SK-N-SH treated with all-trans-retinoic acid at 6 μM for 48 hours (cell line): ENCODE measurements around the gene PIK3R5.

ENCODE experiments used
- ATAC-seq: fragments of 200-7000 bp; cut with Tn5 transposase; 3 replicates; pipeline ENCODE4 v1.9.1; 2020; ENCODE audit warnings: mild to moderate bottlenecking, moderate library complexity
- BACH2 ChIP-seq: fragments of 250-450 bp; sonication (Bioruptor Pico); IDR thresholded peaks from 2 replicates; pipeline ENCODE4 v1.9.0; 2021; ENCODE audit warnings: mild to moderate bottlenecking, borderline replicate concordance
- CSDC2 ChIP-seq: fragments of 250-450 bp; sonication (Bioruptor Pico); IDR thresholded peaks from 2 replicates; pipeline ENCODE4 v1.5.0; 2020; ENCODE audit warnings: mild to moderate bottlenecking, moderate library complexity
- ESRRG ChIP-seq: fragments of 250-450 bp; sonication (Bioruptor Pico); IDR thresholded peaks from 2 replicates; pipeline ENCODE4 v1.6.1; 2021; ENCODE audit warnings: mild to moderate bottlenecking
- GLIS3 ChIP-seq: fragments of 250-450 bp; sonication (Bioruptor Pico); IDR thresholded peaks from 2 replicates; pipeline ENCODE4 v1.5.0; 2020; ENCODE audit warnings: mild to moderate bottlenecking, moderate library complexity
- ISL1 ChIP-seq: fragments of 250-450 bp; sonication (Bioruptor Pico); IDR thresholded peaks from 2 replicates; pipeline ENCODE4 v2.1.2; 2022; ENCODE audit warnings: mild to moderate bottlenecking, moderate library complexity
- OSR1 ChIP-seq: fragments of 250-450 bp; sonication (Bioruptor Pico); IDR thresholded peaks from 2 replicates; pipeline ENCODE4 v1.8.0; 2022; ENCODE audit warnings: moderate library complexity, mild to moderate bottlenecking, inconsistent platforms
- PPARA ChIP-seq: fragments of 250-450 bp; sonication (Bioruptor Pico); IDR thresholded peaks from 2 replicates; pipeline ENCODE4 v1.5.0; 2020; ENCODE audit warnings: mild to moderate bottlenecking, borderline replicate concordance
- RARB ChIP-seq: fragments of 250-450 bp; sonication (Bioruptor Pico); IDR thresholded peaks from 2 replicates; pipeline ENCODE4 v1.8.0; 2021; ENCODE audit warnings: mild to moderate bottlenecking, moderate library complexity
- SNAI2 ChIP-seq: fragments of 250-450 bp; sonication (Bioruptor Pico); IDR thresholded peaks from 2 replicates; pipeline ENCODE4 v1.5.0; 2020; ENCODE audit warnings: mild to moderate bottlenecking, moderate library complexity
- TOX ChIP-seq: fragments of 250-450 bp; sonication (Bioruptor Pico); IDR thresholded peaks from 2 replicates; pipeline ENCODE4 v1.8.0; 2021; ENCODE audit warnings: mild to moderate bottlenecking, moderate library complexity, borderline replicate concordance
- TSHZ2 ChIP-seq: fragments of 250-450 bp; sonication (Bioruptor Pico); IDR thresholded peaks from 2 replicates; pipeline ENCODE4 v1.5.0; 2020; ENCODE audit warnings: mild to moderate bottlenecking, moderate library complexity
- ZFP3 ChIP-seq: fragments of 250-450 bp; sonication (Bioruptor Pico); IDR thresholded peaks from 2 replicates; pipeline ENCODE4 v1.5.0; 2020; ENCODE audit warnings: mild to moderate bottlenecking, moderate library complexity
- ZFP30 ChIP-seq: fragments of 450-650 bp; formaldehyde crosslinking; IDR thresholded peaks from 2 replicates; pipeline ENCODE4 v1.5.0; 2022; ENCODE audit warnings: mild to moderate bottlenecking, moderate library complexity
- ZNF565 ChIP-seq: fragments of 450-650 bp; formaldehyde crosslinking; conservative IDR thresholded peaks from 2 replicates; pipeline ENCODE4 v1.5.0; 2020; ENCODE audit warnings: low read depth, mild to moderate bottlenecking, moderate library complexity
- ZNF70 ChIP-seq: fragments of 450-650 bp; formaldehyde crosslinking; IDR thresholded peaks from 2 replicates; pipeline ENCODE4 v1.5.0; 2020; ENCODE audit warnings: mild to moderate bottlenecking, moderate library complexity
- ZNF8 ChIP-seq: fragments of 450-650 bp; formaldehyde crosslinking; IDR thresholded peaks from 2 replicates; pipeline ENCODE4 v1.5.0; 2020; ENCODE audit warnings: mild to moderate bottlenecking, moderate library complexity
- TF ChIP-seq, protein P1 (sequence below): fragments of 250-450 bp; sonication (Bioruptor Pico); IDR thresholded peaks from 2 replicates; pipeline ENCODE4 v1.5.1; 2020; ENCODE audit warnings: low read depth, mild to moderate bottlenecking, moderate library complexity
- TF ChIP-seq, protein P2 (sequence below): fragments of 250-450 bp; sonication (Bioruptor Pico); IDR thresholded peaks from 2 replicates; pipeline ENCODE4 v1.8.0; 2021; ENCODE audit warnings: low read depth, mild to moderate bottlenecking, moderate library complexity, borderline replicate concordance
- TF ChIP-seq, protein P3 (sequence below): fragments of 250-450 bp; sonication (Bioruptor Pico); IDR thresholded peaks from 2 replicates; pipeline ENCODE4 v1.5.1; 2021; ENCODE audit warnings: mild to moderate bottlenecking, moderate library complexity

The PIK3R5 gene

DNA sequence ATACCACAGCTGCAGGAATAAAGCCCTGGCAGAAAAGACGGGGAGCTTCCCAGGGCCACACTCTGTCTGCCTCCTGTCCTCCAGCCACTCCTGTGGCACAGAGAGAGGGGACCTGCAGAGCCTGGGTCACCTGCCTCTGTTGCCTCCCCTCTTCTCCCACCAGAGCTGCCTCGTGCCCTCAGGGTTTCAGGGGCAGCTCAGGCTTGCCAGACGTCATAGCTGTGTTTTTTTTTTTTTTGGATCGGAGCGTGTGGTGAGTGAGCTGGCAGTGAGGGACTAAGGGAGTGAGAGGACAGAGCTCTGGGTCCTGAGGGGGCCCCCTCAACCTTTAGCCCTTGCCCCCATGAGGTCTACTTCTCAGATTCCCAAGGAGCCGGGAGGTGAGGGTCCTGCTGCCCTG, 100.1 kb downstream of the PIK3R5 start:
- no peak for ATAC-seq
- TF ChIP-seq ZNF565 (CRISPR knock-in tag) (no peak), GLIS3 (no peak), RARB (no peak), ZFP3 (CRISPR knock-in tag) (no peak), BACH2 (CRISPR knock-in tag) (no peak), OSR1 (CRISPR knock-in tag) (no peak), ZNF8 (CRISPR knock-in tag) (no peak), ZFP30 (no peak), ESRRG (CRISPR knock-in tag) (no peak), TSHZ2 (CRISPR knock-in tag) (no peak), SNAI2 (no peak), ZNF70 (CRISPR knock-in tag) (no peak)
- TF ChIP-seq, protein P1, sequence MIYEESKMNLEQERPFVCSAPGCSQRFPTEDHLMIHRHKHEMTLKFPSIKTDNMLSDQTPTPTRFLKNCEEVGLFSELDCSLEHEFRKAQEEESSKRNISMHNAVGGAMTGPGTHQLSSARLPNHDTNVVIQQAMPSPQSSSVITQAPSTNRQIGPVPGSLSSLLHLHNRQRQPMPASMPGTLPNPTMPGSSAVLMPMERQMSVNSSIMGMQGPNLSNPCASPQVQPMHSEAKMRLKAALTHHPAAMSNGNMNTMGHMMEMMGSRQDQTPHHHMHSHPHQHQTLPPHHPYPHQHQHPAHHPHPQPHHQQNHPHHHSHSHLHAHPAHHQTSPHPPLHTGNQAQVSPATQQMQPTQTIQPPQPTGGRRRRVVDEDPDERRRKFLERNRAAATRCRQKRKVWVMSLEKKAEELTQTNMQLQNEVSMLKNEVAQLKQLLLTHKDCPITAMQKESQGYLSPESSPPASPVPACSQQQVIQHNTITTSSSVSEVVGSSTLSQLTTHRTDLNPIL = no peak
- TF ChIP-seq, protein P2, sequence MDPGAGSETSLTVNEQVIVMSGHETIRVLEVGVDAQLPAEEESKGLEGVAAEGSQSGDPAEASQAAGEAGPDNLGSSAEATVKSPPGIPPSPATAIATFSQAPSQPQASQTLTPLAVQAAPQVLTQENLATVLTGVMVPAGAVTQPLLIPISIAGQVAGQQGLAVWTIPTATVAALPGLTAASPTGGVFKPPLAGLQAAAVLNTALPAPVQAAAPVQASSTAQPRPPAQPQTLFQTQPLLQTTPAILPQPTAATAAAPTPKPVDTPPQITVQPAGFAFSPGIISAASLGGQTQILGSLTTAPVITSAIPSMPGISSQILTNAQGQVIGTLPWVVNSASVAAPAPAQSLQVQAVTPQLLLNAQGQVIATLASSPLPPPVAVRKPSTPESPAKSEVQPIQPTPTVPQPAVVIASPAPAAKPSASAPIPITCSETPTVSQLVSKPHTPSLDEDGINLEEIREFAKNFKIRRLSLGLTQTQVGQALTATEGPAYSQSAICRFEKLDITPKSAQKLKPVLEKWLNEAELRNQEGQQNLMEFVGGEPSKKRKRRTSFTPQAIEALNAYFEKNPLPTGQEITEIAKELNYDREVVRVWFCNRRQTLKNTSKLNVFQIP (CRISPR knock-in tag) = no peak
- TF ChIP-seq, protein P3, sequence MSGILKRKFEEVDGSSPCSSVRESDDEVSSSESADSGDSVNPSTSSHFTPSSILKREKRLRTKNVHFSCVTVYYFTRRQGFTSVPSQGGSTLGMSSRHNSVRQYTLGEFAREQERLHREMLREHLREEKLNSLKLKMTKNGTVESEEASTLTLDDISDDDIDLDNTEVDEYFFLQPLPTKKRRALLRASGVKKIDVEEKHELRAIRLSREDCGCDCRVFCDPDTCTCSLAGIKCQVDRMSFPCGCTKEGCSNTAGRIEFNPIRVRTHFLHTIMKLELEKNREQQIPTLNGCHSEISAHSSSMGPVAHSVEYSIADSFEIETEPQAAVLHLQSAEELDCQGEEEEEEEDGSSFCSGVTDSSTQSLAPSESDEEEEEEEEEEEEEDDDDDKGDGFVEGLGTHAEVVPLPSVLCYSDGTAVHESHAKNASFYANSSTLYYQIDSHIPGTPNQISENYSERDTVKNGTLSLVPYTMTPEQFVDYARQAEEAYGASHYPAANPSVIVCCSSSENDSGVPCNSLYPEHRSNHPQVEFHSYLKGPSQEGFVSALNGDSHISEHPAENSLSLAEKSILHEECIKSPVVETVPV = no peak

DNA sequence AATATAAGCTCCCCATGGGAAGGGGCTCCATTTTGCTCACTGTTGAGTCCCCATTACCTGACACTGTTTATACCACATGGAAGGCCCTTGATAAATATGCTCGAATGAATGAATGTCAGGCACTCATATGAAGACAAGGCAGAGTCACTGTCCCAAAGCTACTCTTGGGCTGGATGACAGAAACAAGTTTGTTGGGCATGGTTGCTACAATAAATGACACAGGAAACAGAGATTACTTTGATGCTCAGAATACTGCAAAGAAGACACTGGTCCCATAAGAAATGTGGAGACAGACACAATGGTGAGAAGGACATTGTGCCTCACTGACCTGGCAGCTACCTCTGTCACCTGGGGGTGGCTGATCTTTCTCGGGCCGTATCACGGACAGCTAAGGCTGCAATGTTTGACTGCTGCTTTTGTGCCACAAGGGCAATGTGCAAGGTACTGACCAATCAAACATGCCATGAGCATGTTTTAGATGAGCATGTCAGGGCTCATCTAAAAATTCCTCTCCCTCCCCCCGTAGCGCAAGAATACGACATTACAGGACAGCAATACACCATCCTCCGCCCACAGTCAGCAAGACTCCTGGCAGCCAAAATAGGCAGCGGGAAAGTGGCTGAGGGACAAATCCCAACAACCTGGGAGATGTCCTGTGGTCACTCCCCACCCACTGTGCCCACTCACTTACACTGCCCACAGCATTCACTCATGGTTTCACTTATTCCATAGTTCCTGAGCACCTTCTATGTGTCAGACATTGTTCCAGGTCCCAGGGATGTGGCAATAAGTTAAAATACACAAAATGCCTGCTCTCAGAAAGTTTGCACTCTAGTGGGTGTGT, 103.1 kb downstream of the PIK3R5 start:
- ATAC-seq = no peak

More for the DNA sequence above, 103.1 kb downstream of the PIK3R5 start:
- TF ChIP-seq ZNF70 (CRISPR knock-in tag) (no peak), BACH2 (CRISPR knock-in tag) (no peak), CSDC2 (no peak), TOX (CRISPR knock-in tag) (no peak), PPARA (CRISPR knock-in tag) (no peak), ISL1 (CRISPR knock-in tag) (no peak), TSHZ2 (CRISPR knock-in tag) (no peak), SNAI2 (no peak), ZFP30 (no peak), RARB (no peak), GLIS3 (no peak), ZNF565 (CRISPR knock-in tag) (no peak)
- TF ChIP-seq, protein P2 (CRISPR knock-in tag) = no peak
